H1 (cell line): Measurements from ENCODE around the gene NRM.
A peak's percentile ranks its signal among the peaks of the same experiment; 100 is the strongest.

Experiments used
- CREB1 ChIP-seq: IDR thresholded peaks from 2 replicates; pipeline ENCODE4 v1.6.1; 2012; ENCODE audit warnings: inconsistent platforms
- EP300 ChIP-seq, 2 experiments: IDR thresholded peaks; 1 replicate in 1 of 2; 2 replicates in 1 of 2; pipeline ENCODE4 v1.6.1; 2011 to 2012; ENCODE audit warnings: low read depth in 2 of 2, low read length in 2 of 2, mild to moderate bottlenecking in 2 of 2, borderline replicate concordance in 1 of 2, inconsistent platforms in 1 of 2, moderate library complexity in 1 of 2
- GABPA ChIP-seq: IDR thresholded peaks from 2 replicates; pipeline ENCODE4 v1.6.1; 2011; ENCODE audit warnings: mild to moderate bottlenecking, low read length, moderate library complexity, borderline replicate concordance; ENCODE audit not compliant: insufficient read depth
- HDAC2 ChIP-seq, 2 experiments: fragments of 300-600 bp in 1 of 2; sonication (generic) in 1 of 2; IDR thresholded peaks; 2 replicates each; pipeline ENCODE4 v1.6.1; 2011 to 2012; ENCODE audit warnings: low read depth in 2 of 2, low read length in 2 of 2, mild to moderate bottlenecking in 2 of 2, moderate library complexity in 2 of 2, borderline replicate concordance in 1 of 2, inconsistent platforms in 1 of 2
- JUN ChIP-seq: IDR thresholded peaks from 2 replicates; pipeline ENCODE4 v1.6.1; 2011; ENCODE audit warnings: low read depth, mild to moderate bottlenecking, improper control_type of control experiment, low read length
- JUND ChIP-seq: IDR thresholded peaks from 2 replicates; pipeline ENCODE4 v1.6.1; 2011; ENCODE audit warnings: mild to moderate bottlenecking, improper control_type of control experiment, low read length
- POLR2A ChIP-seq, 2 experiments: IDR thresholded peaks; 1 replicate in 1 of 2; 2 replicates in 1 of 2; pipeline ENCODE4 v1.6.1; 2011; ENCODE audit warnings: low read depth in 2 of 2, low read length in 2 of 2, mild to moderate bottlenecking in 2 of 2; ENCODE audit errors: control extremely low read depth in 1 of 2
- POLR2AphosphoS5 ChIP-seq: IDR thresholded peaks from 2 replicates; pipeline ENCODE4 v1.6.1; 2011; ENCODE audit warnings: low read depth, low read length
- RAD21 ChIP-seq, 2 experiments: IDR thresholded peaks in 1 of 2; conservative IDR thresholded peaks in 1 of 2; 2 replicates each; pipeline ENCODE4 v1.6.1; 2011; ENCODE audit warnings: low read depth in 2 of 2, low read length in 2 of 2, improper control_type of control experiment in 1 of 2, inconsistent platforms in 1 of 2, mild to moderate bottlenecking in 1 of 2, moderate library complexity in 1 of 2
- SRF ChIP-seq: IDR thresholded peaks from 2 replicates; pipeline ENCODE4 v1.6.1; 2011; ENCODE audit warnings: mild to moderate bottlenecking, low read depth, low read length, moderate library complexity
- TCF12 ChIP-seq: IDR thresholded peaks from 2 replicates; pipeline ENCODE4 v1.6.1; 2011; ENCODE audit warnings: low read depth, mild to moderate bottlenecking, low read length
- TEAD4 ChIP-seq: IDR thresholded peaks from 2 replicates; pipeline ENCODE4 v1.6.1; 2012; ENCODE audit warnings: low read depth, low read length, inconsistent platforms, mixed read lengths
- TF ChIP-seq, protein P1 (sequence below), 3 experiments: IDR thresholded peaks; 1 replicate in 2 of 3; 2 replicates in 1 of 3; pipeline versions ENCODE4 v1.5.1 to v1.6.1; 2011; ENCODE audit warnings: low read length in 3 of 3, mild to moderate bottlenecking in 3 of 3, inconsistent platforms in 2 of 3, low read depth in 1 of 3, moderate library complexity in 1 of 3; ENCODE audit not compliant: insufficient read depth in 1 of 3; ENCODE audit errors: control extremely low read depth in 1 of 3
- TF ChIP-seq, protein P2 (sequence below): IDR thresholded peaks from 2 replicates; pipeline ENCODE4 v1.6.1; 2011; ENCODE audit warnings: low read length, improper control_type of control experiment

DNA sequence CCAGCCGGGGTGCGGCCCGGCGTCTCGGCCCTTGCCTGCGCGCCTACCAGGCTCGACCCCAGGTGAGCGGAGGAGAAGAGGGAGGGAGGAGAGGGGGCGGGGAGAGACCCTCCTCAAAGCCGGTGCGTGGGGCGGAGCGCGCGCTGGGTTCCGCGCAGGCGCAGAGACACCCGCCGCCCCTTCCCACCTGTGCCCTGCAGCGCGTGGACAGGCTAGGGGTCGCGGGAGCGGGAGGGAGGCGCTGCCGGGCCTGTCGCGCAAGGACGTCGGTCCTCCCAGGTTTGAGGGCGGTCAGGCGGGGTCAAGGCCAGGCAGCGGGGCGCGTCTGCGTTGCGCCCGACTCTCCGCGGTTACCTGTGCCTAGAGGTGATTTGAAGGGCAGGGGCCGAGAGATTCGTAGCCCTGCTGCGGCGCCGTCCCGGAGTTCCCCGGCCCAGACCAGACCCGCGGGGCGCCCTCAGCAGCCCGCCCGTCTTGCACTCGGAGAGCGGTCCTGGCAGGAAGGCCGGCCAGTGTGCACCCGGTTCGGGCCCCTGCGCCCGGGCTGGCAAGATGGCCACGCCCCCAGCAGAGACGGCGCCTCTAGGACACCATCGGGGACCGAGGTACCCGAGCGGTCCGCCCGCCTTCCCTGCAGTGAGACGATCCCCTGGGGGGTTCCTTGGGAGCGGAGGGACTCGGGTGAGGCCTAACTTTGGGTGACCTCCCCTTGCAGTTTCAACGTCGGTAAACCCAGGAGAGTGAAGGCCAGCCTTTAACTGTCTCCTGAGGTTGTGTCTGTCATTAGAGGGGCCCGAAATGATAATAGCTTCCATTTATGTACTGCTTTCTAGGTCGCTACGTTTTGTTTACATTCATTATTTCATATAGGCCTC is 43.3 kb downstream of the NRM start:
- no peak for TF ChIP-seq JUN
- TF ChIP-seq GABPA: 0 out of 2 replicates have a peak, but pooled peaks have one; percentile 18
- peak; percentile 38 to 54 for TF ChIP-seq POLR2A (IDR thresholded peaks at IDR 0.05; ENCODE audit: control extremely low read depth in 1 of 2, low read depth in 2 of 2, low read length in 2 of 2)
- TF ChIP-seq JUND: no peak
- TF ChIP-seq, protein P1, sequence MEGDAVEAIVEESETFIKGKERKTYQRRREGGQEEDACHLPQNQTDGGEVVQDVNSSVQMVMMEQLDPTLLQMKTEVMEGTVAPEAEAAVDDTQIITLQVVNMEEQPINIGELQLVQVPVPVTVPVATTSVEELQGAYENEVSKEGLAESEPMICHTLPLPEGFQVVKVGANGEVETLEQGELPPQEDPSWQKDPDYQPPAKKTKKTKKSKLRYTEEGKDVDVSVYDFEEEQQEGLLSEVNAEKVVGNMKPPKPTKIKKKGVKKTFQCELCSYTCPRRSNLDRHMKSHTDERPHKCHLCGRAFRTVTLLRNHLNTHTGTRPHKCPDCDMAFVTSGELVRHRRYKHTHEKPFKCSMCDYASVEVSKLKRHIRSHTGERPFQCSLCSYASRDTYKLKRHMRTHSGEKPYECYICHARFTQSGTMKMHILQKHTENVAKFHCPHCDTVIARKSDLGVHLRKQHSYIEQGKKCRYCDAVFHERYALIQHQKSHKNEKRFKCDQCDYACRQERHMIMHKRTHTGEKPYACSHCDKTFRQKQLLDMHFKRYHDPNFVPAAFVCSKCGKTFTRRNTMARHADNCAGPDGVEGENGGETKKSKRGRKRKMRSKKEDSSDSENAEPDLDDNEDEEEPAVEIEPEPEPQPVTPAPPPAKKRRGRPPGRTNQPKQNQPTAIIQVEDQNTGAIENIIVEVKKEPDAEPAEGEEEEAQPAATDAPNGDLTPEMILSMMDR (IDR thresholded peaks at IDR 0.05; ENCODE audit: control extremely low read depth in 1 of 3, insufficient read depth in 1 of 3, low read depth in 1 of 3, low read length in 3 of 3): no peak
- TF ChIP-seq CREB1: 0 out of 2 replicates have a peak, but pooled peaks have one; percentile 5
- TF ChIP-seq, protein P2, sequence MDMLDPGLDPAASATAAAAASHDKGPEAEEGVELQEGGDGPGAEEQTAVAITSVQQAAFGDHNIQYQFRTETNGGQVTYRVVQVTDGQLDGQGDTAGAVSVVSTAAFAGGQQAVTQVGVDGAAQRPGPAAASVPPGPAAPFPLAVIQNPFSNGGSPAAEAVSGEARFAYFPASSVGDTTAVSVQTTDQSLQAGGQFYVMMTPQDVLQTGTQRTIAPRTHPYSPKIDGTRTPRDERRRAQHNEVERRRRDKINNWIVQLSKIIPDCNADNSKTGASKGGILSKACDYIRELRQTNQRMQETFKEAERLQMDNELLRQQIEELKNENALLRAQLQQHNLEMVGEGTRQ: no peak
- no peak for TF ChIP-seq SRF
- no peak for TF ChIP-seq EP300 (IDR thresholded peaks at IDR 0.05; ENCODE audit: borderline replicate concordance in 1 of 2, low read depth in 2 of 2, low read length in 2 of 2)
- TF ChIP-seq RAD21 (IDR thresholded peaks at IDR 0.05 in 1 of 2, conservative IDR thresholded peaks at IDR 0.05 in 1 of 2; ENCODE audit: low read depth in 2 of 2, low read length in 2 of 2): no peak
- TF ChIP-seq POLR2AphosphoS5: no peak; the same call in 1 of the 2 replicates
- peak in 1 of 2 experiments; percentile 67; a peak in 2 of 4 replicates for TF ChIP-seq HDAC2 (IDR thresholded peaks at IDR 0.05; ENCODE audit: borderline replicate concordance in 1 of 2, low read depth in 2 of 2, low read length in 2 of 2)
- no peak for TF ChIP-seq TEAD4
- TF ChIP-seq TCF12: no peak
